GM12891 (cell line): ENCODE results near the gene IP6K3. TPM values are rescaled to one million over a fixed set of nuclear protein-coding genes. Genes with fewer than 3 reads are reported as not detected.

Experiments
- DNase-seq: peaks from one replicate; pipeline ENCODE4 v3.0.0; 2011; ENCODE audit warnings: low spot score; ENCODE audit not compliant: insufficient read length
- FAIRE-seq: peaks from 2 replicates; lab custom pipeline; 2011; peaks lifted over from hg19 to GRCh38; lab: Jason Lieb, UNC
- PAX5 ChIP-seq: IDR thresholded peaks from 2 replicates; pipeline ENCODE4 v1.6.1; 2011; ENCODE audit warnings: low read length, moderate library complexity, mild to moderate bottlenecking; ENCODE audit not compliant: insufficient read depth, severe bottlenecking
- POLR2A ChIP-seq: IDR thresholded peaks from 2 replicates; pipeline ENCODE4 v1.6.1; 2011; ENCODE audit warnings: low read depth, low read length, control low read depth
- POLR2AphosphoS5 ChIP-seq: IDR thresholded peaks from 2 replicates; pipeline ENCODE4 v1.6.1; 2011; ENCODE audit warnings: low read depth, low read length, control low read depth
- POU2F2 ChIP-seq: IDR thresholded peaks from 2 replicates; pipeline ENCODE4 v1.6.1; 2011; ENCODE audit warnings: low read depth, mild to moderate bottlenecking, control low read depth, low read length, moderate library complexity
- SPI1 ChIP-seq: IDR thresholded peaks from 2 replicates; pipeline ENCODE4 v1.6.1; 2011; ENCODE audit warnings: low read depth, low read length, control low read depth
- TAF1 ChIP-seq: IDR thresholded peaks from 2 replicates; pipeline ENCODE4 v1.6.1; 2011; ENCODE audit warnings: low read depth, low read length, control low read depth
- polyA plus RNA-seq: library from polyadenylated mRNA; unstranded; fragments of >200 nt; gene quantifications from one replicate; pipeline ENCODE4 v1.2.1, GENCODE V29; 2012; ENCODE audit warnings: low read depth, missing spikeins, inconsistent platforms; ENCODE audit not compliant: missing spikeins

The IP6K3 gene, protein sequence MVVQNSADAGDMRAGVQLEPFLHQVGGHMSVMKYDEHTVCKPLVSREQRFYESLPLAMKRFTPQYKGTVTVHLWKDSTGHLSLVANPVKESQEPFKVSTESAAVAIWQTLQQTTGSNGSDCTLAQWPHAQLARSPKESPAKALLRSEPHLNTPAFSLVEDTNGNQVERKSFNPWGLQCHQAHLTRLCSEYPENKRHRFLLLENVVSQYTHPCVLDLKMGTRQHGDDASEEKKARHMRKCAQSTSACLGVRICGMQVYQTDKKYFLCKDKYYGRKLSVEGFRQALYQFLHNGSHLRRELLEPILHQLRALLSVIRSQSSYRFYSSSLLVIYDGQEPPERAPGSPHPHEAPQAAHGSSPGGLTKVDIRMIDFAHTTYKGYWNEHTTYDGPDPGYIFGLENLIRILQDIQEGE
- not detected for polyA plus RNA-seq

DNA sequence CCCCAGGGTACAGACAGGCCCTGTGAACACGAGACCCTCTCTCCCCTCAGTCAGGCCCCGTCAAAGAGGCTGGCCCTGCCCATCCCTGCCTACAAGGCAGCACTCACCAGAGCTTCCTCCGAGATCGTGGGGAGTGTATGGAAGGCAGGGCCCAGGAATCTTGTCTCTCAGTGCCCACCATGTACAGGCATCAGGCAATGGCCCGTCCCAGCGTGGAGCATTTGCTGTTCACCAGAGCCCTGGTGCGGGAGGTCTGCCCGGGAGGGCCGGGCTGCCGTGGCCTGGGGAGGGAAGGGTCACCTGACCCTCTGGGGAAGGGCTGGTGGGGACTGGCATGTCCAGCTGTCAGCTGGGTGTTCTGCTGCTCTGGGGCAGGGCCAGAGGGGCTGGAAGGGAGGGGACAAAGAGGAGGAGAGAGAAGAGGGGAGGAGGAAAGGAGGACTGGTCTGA is at the start of gene IP6K3:
Gene IP6K3, minus strand, starts transcription at position 255 of the 450 bp plus-strand sequence. CDS start 11,429 bp downstream, outside the sequence.
- DNase-seq = no peak
- no peak for FAIRE-seq
- TF ChIP-seq POLR2AphosphoS5 = no peak
- no peak for TF ChIP-seq SPI1
- no peak for TF ChIP-seq PAX5

DNA sequence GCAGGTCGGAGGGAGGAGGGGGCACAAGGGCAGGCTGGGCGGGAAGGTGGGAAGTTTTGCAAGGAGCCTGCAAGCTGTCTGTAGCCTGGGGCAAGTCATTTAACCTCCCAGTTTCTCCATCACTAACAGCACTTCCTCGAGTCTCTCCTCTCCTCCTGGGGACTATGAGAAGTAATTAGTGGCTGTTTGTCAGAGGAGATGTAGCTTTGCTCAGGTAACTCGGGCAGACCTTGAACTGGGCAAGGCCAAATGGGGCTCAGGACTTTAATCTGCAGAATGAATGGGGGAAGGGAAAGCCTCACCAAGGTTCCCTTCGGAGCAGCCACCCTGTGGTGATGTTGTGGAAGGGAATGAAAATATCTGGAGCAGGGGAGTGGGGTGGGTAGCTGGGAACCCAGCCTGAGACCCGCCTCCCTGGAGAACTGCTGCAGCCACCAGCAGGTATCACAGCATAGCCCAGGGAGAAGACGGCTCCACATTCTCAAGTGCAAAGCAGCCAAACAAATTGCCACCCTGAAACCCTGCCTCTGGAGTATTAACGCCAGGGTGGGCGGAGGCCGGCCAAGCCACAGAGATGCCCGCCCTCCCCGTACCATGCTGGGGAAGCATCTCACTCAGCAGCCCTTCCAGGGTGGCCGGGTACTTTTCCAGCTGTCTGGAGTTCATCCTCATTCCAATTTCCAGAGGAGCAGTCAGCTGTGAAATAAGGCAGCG is 48.4 kb upstream of the IP6K3 start:
- no peak for TF ChIP-seq POU2F2
- DNase-seq (no peak), FAIRE-seq (no peak)

DNA sequence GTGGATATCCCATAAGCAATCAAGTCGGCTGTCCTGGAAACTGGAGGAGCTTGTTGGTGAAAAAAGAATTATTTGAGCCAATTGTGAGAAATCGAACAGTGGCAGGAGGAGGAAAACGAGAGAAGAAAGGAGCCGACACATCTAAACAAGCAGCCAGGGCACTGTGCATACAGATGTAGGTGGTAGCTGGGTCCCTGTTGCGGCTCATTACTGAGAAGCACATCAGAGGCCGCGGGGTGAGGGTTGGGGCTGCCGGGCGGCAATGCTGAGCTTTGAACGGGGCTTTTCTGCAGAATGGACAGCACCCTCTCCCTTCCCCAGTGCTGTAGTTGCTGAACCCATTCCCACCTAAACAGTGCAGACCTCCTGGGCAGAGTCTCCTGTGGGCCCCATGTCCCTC is 46.3 kb upstream of the IP6K3 start:
- TF ChIP-seq PAX5 = no peak
- no peak for TF ChIP-seq POLR2AphosphoS5
- no peak for TF ChIP-seq POU2F2
- no peak for TF ChIP-seq POLR2A
- TF ChIP-seq SPI1 = no peak
- no peak for TF ChIP-seq TAF1
- no peak for FAIRE-seq
- DNase-seq = no peak

DNA sequence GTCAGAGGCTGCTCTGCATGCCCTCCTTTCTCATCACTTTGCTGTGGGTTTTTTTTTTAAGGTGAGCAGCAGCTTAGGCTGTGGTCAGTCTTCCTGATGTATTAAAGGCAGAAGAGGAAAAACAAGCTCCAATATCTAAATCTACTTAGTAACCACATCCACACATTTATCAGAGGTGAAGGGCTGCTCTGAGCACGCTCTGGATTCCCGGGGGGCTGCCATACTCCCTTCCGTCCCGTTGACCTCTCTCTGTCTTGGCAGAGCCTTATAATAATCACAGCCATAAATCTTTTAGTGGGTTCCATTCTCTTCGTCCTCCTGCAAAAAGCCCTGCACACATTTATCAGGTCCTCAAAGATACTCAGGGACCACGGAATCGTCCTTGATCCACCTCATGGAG is 44.9 kb upstream of the IP6K3 start:
- no peak for DNase-seq
- no peak for FAIRE-seq
- TF ChIP-seq SPI1 = no peak
- no peak for TF ChIP-seq TAF1
- no peak for TF ChIP-seq POU2F2
- TF ChIP-seq POLR2AphosphoS5 = no peak
- TF ChIP-seq PAX5 = no peak
- no peak for TF ChIP-seq POLR2A

DNA sequence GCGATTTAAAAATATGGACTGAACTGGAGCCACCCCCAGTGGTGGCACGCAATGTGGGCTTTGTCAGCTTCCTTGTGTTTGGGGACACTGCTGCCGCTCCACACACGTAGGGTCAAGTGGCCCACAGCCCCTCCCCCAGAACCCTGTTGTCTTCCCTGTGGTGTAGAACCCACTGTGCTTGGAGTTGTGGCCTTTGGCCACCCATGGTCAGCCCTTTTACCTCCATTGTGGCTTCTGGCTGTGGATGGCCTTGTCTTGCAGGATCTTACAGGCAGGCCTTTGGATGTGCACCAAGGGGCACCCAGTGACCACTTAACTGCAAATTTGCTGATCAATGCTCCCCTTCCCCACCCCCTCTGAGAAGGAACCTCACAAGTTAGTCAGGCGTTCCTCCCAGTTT is 44.2 kb upstream of the IP6K3 start:
- TF ChIP-seq POLR2AphosphoS5 (no peak), SPI1 (no peak), POLR2A (no peak), PAX5 (no peak), TAF1 (no peak), POU2F2 (no peak)
- FAIRE-seq = no peak
- DNase-seq = no peak

DNA sequence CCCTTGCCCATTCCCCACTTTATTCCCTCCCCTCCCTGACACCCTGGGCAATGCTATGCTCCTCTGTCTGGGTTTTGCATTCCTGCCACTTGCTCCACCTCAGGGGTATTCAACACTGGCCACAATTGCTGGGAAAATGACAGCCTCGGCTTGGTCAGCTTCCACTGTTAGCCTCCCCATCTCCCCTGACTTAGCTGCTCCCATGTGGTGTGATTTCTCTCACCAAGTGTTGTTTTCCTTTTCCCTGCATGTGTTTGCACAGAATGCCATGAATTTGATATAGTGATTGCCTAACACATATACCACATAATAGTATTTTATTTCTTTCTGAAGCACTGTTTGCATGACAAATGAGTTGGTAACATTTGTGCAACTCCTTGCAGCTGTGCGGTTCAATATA is 43.7 kb upstream of the IP6K3 start:
- no peak for TF ChIP-seq POLR2AphosphoS5
- no peak for TF ChIP-seq PAX5
- TF ChIP-seq POU2F2 = no peak
- no peak for TF ChIP-seq TAF1
- TF ChIP-seq POLR2A = no peak
- no peak for TF ChIP-seq SPI1
- no peak for FAIRE-seq
- DNase-seq = no peak

DNA sequence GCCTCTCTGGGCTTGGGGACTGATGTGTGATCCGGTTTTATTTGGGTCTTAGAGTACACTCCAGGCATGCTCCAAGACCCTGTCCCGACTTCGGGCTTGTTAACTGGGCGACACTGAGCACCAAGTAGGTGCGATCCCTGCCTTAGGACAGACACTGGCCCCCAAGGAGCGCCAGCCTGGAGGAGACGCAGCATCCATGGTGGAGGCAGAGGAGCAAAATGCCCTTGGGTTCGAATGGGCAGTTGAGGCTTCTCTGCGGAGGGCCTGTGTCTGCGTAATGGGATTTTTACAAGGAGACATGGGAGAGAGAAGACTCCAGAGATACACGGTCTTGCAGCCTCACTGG is 42.8 kb upstream of the IP6K3 start:
- FAIRE-seq = peak; percentile 13
- TF ChIP-seq POLR2AphosphoS5 (no peak), SPI1 (no peak), POU2F2 (no peak), POLR2A (no peak), TAF1 (no peak; the same call in 1 of the 2 replicates), PAX5 (no peak)
- DNase-seq = no peak

DNA sequence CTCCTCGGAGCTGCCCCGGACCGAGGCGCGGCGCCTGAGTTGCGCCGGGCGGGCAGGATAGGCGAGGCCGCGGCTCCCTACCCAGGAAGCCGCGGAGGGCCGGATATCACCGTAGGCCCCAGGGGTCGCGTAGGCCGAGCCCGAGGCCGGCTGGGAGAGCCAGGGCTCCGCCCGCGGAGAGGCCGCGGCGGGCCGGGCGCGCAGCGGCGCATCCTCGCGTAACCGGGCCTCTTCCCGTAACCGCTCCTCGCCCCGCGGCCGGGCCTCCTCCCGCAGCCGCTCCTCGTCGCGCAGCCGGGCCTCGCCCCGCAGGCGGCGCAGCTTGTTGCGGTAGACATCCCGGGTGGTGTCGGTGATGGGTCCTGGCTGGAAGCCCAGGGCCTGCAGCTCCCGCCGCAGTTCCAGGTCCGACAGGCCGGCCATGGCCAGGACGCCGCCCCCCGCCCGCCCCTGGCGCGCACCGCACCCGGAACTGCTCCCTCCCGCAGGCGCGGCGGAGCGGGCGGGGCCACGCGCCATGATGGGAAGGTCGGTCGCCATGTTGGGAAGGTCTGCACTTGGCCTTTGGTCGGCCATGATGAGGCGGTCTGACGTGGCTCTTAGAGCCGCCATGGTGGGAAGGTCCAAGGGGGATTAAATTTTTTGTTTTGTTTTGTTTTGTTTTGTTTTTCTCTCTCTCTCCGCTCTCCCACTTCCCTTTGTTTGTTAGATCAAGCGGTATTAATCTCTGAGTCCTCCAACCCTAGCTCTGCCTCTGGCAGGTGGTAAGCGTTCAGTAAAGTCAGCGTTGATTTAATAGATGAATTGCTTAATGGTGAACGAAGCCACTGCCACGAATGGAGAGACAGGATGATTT is 42.2 kb upstream of the IP6K3 start, which contains the start of gene LEMD2:
Gene LEMD2, minus strand, starts transcription at position 437 of the 856 bp plus-strand sequence. Its CDS starts 14 bp downstream, at position 423.
- peak; percentile 98 for FAIRE-seq
- peak; percentile 94 for DNase-seq

More for the DNA sequence above, 42.2 kb upstream of the IP6K3 start, which contains the start of gene LEMD2:
- TF ChIP-seq PAX5 (no peak), POU2F2 (no peak), POLR2AphosphoS5 (peak; percentile 98), POLR2A (peak; percentile 61; the same call in 1 of the 2 replicates), SPI1 (no peak), TAF1 (peak; percentile 56)
